HG03520 (cell line): ENCODE results near the gene RIPOR3.
"Not testable (repeated sequence)": the region's sequence is repeated elsewhere in the genome, so short reads cannot be mapped to it uniquely, and the experiment has no call there.

Source experiments
- ATAC-seq: cut with Tn5 transposase; IDR thresholded peaks from one replicate; pipeline ENCODE4 v1.9.1; 2021; ENCODE audit warnings: mild to moderate bottlenecking, moderate library complexity; ENCODE audit not compliant: unreplicated experiment

The RIPOR3 gene

DNA sequence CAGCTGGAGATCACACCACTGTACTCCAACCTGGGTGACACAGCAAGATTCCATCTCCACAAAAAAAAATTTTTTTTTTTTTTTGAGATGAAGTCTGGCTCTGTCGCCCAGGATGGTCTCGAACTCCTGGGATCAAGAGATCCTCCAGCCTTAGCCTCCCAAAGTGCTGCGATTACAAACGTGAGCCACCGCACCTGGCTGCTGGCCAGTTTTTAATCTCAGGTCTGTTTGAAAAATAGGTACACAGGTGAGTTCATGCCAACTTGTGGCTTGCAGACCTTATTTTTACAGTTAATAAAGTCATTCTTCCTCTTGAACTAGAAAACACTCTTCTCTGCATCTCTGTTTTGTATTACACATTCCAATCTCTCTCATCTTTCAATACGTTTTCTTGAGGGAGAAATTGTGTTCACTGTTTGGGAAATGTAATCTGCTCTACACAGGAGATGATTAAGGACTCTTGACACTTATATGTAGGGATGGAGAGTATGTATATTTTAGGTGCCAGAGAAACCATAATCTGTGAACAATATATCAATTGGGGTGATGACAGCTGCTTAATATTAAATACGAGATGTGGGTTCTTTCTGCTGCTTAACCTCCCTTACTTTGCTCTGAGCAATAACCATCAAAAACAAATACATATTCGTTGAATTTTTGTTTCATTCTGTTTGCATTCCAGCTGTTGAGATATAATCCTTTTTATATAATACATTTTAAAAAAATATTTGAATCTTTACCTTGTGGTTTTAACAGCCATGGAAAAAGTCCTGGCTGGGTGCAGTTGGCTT is 17.7 kb upstream of the RIPOR3 start:
- no peak for ATAC-seq

DNA sequence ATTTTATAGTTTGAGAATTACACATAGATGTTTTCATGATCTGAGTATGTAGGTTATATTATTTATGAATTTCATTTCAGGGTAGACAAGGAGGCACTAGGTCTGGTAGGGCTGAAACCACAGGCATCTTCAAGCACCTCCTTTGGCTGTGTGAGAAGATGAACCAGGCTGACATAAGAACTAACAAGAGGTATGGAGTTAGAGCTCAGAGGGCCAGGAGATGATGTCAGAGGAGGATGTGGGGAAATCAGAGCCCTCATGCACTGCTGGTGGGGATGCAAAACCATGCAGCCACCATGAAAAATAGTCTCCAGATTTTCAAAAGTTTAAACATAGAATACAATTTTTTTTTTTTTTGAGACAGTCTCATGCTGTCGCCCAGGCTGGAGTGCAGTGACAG is 13.6 kb upstream of the RIPOR3 start:
- ATAC-seq: no peak

DNA sequence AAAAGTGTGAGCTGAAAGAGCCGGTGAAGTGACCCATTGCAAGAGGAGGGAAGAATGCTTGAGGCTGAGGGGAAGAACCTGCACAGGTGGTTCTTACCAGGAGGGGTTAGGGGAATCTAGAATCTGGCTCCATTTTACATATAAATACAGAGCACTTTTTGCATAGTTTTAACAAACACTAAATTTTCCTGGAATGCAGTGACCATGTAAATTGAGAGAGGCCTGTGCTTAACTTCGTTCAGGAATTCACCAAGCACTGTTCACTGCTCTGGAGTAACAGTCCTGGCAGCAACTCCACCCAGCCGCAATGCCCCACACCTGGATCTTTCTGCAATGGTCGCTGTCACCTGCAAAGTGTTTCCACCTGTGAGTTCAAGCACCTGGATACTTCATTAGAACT is 13.2 kb upstream of the RIPOR3 start:
- ATAC-seq: no peak

- ATAC-seq: not testable (repeated sequence)
Observed at GRCh38 chr20:50703651-50704438, 12.5 kb upstream of the RIPOR3 start.

- ATAC-seq: no peak
Observed at GRCh38 chr20:50701041-50701963, 10.0 kb upstream of the RIPOR3 start.

- no peak for ATAC-seq
Observed at GRCh38 chr20:50699688-50700087, 8.3 kb upstream of the RIPOR3 start.

GRCh38 chr20:50698255-50698654 is 6.9 kb upstream of the RIPOR3 start:
- ATAC-seq: not testable (repeated sequence)

- ATAC-seq: no peak
Observed at GRCh38 chr20:50695135-50695872, 4.0 kb upstream of the RIPOR3 start.

GRCh38 chr20:50694379-50695134 is 3.2 kb upstream of the RIPOR3 start:
- no peak for ATAC-seq

DNA sequence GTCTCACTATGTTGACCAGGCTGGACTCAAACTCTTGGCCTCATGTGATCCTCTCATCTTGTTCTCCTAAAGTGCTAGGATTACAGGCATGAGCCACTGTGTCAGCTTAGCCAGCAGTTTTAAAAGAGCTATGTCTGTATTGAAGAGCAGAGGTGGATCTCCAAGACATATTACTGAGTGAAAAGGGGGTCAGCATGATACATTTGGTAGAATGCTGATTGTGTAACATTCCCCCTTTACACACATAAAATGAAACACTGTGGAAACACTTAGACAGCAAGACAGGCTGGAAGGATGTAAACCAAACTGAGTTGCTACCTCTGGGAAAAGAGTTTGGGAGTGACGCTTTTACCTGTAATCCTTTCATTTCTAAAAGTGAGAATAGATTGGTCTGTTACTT is 1.7 kb upstream of the RIPOR3 start:
- no peak for ATAC-seq

DNA sequence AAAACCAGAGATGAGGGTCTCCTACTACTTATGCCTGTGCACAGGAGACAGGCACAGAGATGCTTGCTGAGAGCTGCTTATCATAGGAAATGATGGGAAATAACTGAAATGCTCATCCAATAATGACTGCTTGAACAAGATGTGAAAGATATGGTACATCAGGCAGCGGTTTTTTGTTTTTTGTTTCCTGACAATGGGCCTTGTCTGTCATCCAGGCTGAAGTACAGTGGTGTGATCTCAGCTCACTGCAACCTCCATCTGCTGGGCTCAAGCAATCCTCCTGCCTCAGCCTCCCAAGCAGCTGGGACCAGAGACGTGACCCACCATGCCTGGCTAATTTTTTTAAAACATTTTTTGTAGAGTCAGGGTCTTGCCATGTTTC is 1.2 kb upstream of the RIPOR3 start:
- ATAC-seq: no peak

DNA sequence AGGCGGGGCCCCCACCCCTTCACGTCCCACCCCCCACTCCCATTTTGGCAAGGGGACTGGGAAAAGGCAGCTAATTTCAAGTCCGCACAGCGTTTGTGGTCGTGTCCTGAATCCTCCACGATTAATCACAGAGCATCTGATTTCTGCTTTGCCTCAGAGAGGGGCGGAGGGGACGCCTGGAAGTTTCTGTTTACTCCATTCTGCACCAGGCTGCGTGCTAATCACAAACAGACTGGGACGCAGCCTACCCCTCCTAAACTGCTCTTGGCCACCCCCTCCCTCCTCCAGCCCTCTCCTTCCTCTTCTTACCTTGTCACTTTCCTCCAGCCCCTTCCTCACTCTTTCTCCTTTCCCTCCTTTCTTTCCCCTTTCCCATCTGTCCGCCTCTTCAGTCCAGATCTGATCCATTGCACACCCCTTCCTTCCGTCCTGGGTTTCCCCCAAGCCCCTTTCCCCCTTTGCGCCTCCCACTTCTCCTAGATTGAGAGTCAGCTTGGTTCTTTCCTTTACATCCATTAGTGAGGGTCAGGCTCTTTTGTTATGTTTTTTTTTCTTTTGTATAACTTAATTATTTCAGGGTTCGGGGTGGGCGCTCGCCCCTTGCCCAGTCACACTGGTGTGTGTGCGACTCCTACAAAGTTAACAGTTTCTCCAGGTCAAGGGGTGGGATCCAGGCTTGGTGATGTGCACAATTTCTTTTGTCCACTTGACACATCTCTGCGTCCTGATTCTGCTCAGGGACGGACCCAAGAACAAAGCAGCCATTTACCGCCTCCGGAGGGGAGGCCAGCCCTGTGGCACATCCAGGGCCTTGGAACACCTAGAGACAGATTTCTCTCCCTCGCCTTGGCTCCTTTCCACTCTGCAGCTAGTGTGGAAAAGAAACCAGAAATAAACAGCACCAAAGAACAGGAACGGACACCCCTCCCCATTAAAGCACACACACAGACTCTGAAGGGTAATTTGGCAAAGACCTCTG is 520 bp upstream of the RIPOR3 start:
- no peak for ATAC-seq

GRCh38 chr20:50689864-50690649 is 1.3 kb downstream of the RIPOR3 start:
- ATAC-seq: no peak

GRCh38 chr20:50688256-50688975 is 2.9 kb downstream of the RIPOR3 start:
- ATAC-seq: no peak

DNA sequence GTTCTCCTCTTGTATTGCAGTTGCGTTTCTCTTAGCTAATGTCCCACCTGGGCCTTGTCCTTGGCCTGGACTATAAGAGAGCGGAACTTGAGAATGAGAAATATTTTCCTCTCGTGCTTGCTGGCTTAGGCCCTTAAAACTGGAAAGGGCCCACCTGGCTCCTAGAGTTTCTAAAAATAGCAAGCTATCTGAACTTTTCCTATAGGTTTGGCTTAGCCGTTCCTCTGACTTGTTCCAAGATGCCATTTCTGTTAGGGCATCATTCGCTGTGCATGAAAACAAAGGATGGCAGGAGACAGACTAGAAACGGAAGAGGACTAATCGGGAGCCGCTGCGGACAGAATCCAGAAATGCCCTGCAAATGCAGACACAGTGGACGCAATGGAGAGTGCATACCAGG is 4.5 kb downstream of the RIPOR3 start:
- ATAC-seq: no peak

DNA sequence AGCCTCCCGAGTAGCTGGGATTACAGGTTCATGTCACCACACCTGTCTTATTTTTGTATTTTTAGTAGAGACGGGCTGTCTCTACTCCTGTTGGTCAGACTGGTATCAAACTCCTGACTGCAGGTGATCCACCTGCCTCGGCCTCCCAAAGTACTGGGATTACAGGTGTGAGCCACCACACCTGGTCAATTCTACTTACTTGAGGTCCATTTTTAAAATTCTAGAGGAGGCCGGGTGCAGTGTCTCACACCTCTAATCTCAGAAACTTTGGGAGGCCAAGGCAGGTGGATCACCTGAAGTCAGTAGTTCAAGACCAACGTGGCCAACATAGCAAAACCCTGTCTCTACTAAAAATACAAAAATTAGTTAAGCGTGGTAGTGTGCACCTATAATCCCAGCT is 7.8 kb downstream of the RIPOR3 start:
- no peak for ATAC-seq

GRCh38 chr20:50682947-50683530 is 8.3 kb downstream of the RIPOR3 start:
- ATAC-seq: no peak
